Type B pancreatic cell (in vitro differentiated cells): ENCODE data around the gene SPTLC1. TPM values are rescaled to one million over a fixed set of nuclear protein-coding genes. Genes with fewer than 3 reads are reported as not detected.
"Not testable (repeated sequence)": the region's sequence is repeated elsewhere in the genome, so short reads cannot be mapped to it uniquely, and the experiment has no call there.

Source experiments
- DNase-seq: peaks from one replicate; pipeline ENCODE4 v3.0.0; 2021; ENCODE audit warnings: mixed read lengths; ENCODE audit not compliant: unreplicated experiment; ENCODE audit errors: extremely low spot score
- H3K27ac Mint-ChIP-seq: 2 replicates; pipeline ENCODE4 v1.8.0; 2021; ENCODE audit warnings: mild to moderate bottlenecking, mixed read lengths
- H3K27me3 Mint-ChIP-seq: 2 replicates; pipeline ENCODE4 v1.8.0; 2021; ENCODE audit warnings: mixed read lengths
- H3K36me3 Mint-ChIP-seq: 2 replicates; pipeline ENCODE4 v1.8.0; 2021; ENCODE audit warnings: mixed read lengths
- H3K4me1 Mint-ChIP-seq: one replicate; pipeline ENCODE4 v1.8.0; 2021; ENCODE audit warnings: mixed read lengths; ENCODE audit not compliant: unreplicated experiment
- H3K4me3 Mint-ChIP-seq: 2 replicates; pipeline ENCODE4 v1.8.0; 2021; ENCODE audit warnings: mild to moderate bottlenecking, mixed read lengths
- H3K9me3 Mint-ChIP-seq: 2 replicates; pipeline ENCODE4 v1.8.0; 2021; ENCODE audit warnings: mixed read lengths
- total RNA-seq: library from RNA; stranded (reverse); gene quantifications from 2 replicates; pipeline ENCODE4 v1.2.1, GENCODE V29; 2021; ENCODE audit warnings: low replicate concordance
- TF ChIP-seq, protein P1 (sequence below): fragments of 200-600 bp; sonication (generic); conservative IDR thresholded peaks from 2 replicates; pipeline ENCODE4 v1.5.0; 2021; ENCODE audit warnings: antibody characterized with exemption, mild to moderate bottlenecking

Gene SPTLC1
- total RNA-seq, 1 donor from 2014 or later, result 66.1 TPM

DNA sequence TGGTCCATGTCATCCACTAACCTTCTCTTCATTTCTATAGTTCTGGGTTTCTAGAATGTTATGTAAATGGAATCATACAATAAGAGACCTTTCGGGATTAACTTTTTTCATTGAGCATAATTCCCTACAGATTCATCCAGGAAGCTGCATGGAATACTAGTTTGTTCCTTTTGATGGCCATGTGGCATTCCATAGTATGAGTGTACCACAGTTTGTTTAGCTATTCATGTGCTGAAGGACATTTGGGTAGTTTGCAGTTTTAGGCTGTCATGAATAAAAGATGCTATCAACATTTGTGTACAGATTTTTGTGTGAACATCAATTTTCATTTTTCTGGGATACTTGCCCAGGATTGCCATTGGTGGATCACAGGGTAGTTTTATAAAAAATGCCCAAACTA, 6.8 kb upstream of the SPTLC1 start:
- Mint-ChIP-seq H3K27me3 (peaks cover 26% of the 10 kb centered on the region), H3K27ac (no peak overlapping the region), H3K4me3 (no peak overlapping the region), H3K36me3 (no peaks in the 10 kb centered on the region), H3K4me1 (no peaks in the 10 kb centered on the region), H3K9me3 (no peaks in the 10 kb centered on the region)
- TF ChIP-seq, protein P1, sequence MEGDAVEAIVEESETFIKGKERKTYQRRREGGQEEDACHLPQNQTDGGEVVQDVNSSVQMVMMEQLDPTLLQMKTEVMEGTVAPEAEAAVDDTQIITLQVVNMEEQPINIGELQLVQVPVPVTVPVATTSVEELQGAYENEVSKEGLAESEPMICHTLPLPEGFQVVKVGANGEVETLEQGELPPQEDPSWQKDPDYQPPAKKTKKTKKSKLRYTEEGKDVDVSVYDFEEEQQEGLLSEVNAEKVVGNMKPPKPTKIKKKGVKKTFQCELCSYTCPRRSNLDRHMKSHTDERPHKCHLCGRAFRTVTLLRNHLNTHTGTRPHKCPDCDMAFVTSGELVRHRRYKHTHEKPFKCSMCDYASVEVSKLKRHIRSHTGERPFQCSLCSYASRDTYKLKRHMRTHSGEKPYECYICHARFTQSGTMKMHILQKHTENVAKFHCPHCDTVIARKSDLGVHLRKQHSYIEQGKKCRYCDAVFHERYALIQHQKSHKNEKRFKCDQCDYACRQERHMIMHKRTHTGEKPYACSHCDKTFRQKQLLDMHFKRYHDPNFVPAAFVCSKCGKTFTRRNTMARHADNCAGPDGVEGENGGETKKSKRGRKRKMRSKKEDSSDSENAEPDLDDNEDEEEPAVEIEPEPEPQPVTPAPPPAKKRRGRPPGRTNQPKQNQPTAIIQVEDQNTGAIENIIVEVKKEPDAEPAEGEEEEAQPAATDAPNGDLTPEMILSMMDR, result no peak
- no peak for DNase-seq

DNA sequence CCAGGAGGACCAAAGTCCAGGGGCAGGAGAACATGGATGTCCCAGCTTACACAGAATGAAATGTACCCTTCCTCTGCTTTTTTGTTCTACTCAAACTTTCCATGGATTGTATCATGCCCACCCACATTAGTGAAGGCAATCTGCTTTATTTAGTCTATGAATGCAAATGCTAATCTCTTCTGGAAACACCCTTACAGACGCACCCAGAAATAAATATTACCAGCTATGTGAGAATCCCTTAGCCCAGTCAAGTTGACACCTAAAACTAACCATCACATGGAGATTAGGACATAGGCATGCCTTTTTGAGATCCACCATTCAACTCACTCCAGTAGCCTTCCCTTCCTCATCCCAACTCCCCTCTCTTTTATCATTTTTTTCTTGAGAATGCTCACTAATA, 6.1 kb upstream of the SPTLC1 start:
- TF ChIP-seq, protein P1, result no peak
- no peaks in the 10 kb centered on the region for H3K4me1 Mint-ChIP-seq
- no peak overlapping the region for H3K4me3 Mint-ChIP-seq
- DNase-seq, result no peak
- H3K9me3 Mint-ChIP-seq, result no peaks in the 10 kb centered on the region
- no peak overlapping the region for H3K27ac Mint-ChIP-seq
- no peaks in the 10 kb centered on the region for H3K36me3 Mint-ChIP-seq
- H3K27me3 Mint-ChIP-seq, result peaks cover 26% of the 10 kb centered on the region

DNA sequence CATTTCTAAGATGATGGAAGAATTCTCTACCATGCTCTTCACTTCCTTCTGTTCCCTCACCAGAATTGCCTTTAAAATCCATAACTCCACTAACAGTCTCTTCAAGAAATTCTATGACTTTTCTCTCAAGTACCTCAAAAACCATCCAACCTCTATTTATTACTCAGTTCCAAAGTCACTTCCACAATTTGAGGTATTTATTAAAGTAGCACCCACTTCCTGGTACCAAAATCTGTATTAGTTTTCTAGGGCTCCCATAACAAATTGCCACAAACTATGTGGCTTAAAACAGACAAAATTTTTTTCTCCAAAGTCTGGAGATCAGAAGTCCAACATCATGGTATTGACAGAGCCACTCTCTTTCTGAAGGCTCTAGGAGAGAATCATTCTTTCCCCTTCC, 4.9 kb upstream of the SPTLC1 start:
- no peaks in the 10 kb centered on the region for H3K9me3 Mint-ChIP-seq
- no peak overlapping the region for H3K27ac Mint-ChIP-seq
- no peaks in the 10 kb centered on the region for H3K36me3 Mint-ChIP-seq

DNA sequence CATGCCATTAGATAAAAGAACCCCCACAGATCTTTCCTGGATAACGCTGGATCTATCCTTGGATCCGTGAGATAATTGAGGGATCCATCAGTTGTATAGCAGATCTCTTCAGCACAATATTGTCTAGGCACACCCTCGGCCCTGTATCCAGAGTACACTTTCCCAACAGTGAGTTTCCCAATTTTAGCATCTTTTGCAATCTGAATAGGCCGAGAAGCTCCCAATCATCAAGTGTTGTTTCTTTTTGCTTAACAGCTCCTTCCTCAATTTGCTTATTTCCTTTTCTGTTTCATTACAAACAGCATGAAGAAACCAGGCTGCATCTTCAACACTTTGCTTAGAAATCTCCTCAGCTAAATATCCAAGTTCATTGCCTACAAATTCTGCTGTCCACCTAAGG, 4.4 kb upstream of the SPTLC1 start:
- no peaks in the 10 kb centered on the region for H3K9me3 Mint-ChIP-seq
- H3K36me3 Mint-ChIP-seq, result no peaks in the 10 kb centered on the region
- no peak overlapping the region for H3K27ac Mint-ChIP-seq
- peaks cover 5% of the 10 kb centered on the region for H3K4me1 Mint-ChIP-seq
- H3K4me3 Mint-ChIP-seq, result no peak overlapping the region
- TF ChIP-seq, protein P1, result no peak
- DNase-seq, result no peak
- peaks cover 26% of the 10 kb centered on the region for H3K27me3 Mint-ChIP-seq

More for the DNA sequence above, 4.9 kb upstream of the SPTLC1 start:
- TF ChIP-seq, protein P1, result no peak
- DNase-seq, result no peak
- Mint-ChIP-seq H3K4me1 (peaks cover 4% of the 10 kb centered on the region), H3K27me3 (peaks cover 26% of the 10 kb centered on the region), H3K4me3 (no peak overlapping the region)

DNA sequence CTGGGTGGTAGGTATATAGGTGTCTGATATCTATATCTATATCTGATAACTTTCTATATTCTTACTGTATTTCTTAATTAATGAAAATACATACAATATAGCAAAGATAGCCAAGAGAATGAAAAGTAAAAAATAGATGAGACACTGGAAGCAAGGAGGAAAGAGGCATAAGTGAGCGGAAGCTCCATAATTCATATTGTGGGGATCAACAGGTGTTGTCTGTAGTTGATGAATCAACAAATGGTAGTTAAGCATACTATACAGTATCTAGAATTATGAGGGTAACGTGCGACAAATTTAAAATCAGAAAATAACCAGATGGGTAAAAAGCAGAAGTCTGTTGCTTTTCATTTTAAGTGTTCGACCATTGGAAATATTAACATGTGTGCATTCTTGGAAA, 7.1 kb downstream of the SPTLC1 start:
- DNase-seq, result no peak
- TF ChIP-seq, protein P1, result no peak
- H3K27ac Mint-ChIP-seq, result no peak overlapping the region
- peaks cover 37% of the 10 kb centered on the region for H3K36me3 Mint-ChIP-seq
- no peak overlapping the region for H3K4me3 Mint-ChIP-seq
- peaks cover 4% of the 10 kb centered on the region for H3K4me1 Mint-ChIP-seq
- H3K27me3 Mint-ChIP-seq, result no peaks in the 10 kb centered on the region
- no peaks in the 10 kb centered on the region for H3K9me3 Mint-ChIP-seq

DNA sequence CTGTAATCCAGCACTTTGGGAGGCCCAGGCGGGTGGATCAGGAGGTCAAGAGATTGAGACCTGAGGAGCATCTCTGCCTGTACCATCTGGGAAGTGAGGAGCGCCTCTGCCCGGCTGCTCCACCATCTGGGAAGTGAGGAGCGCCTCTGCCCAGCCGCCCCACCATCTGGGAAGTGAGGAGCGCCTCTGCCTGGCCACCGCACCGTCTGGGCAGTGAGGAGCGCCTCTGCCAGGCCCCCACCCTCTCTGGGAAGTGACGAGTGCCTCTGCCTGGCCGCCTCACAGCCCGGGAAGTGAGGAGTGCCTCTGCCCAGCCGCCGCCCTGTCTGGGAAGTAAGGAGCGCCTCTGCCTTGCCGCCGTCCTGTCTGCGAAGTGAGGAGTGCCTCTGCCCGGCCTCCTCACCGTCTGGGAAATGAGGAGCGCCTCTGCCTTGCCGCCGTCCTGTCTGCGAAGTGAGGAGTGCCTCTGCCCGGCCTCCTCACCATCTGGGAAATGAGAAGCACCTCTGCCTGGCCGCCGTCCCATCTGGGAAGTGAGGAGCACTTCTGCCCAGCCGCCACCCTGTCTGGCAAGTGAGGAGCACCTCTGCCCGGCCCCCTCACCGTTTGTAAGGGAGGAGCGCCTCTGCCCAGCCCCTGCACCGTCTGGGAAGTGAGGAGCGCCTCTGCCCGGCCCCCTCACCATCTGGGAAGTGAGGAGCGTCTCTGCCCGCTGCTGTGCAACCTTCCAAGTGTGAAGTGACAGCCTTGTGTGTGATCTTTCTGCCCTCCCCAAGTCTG, 9.6 kb downstream of the SPTLC1 start:
- H3K27me3 Mint-ChIP-seq, H3K27ac Mint-ChIP-seq, H3K9me3 Mint-ChIP-seq, H3K4me3 Mint-ChIP-seq, H3K4me1 Mint-ChIP-seq, DNase-seq: not testable (repeated sequence)
- peaks cover 43% of the 10 kb centered on the region for H3K36me3 Mint-ChIP-seq

DNA sequence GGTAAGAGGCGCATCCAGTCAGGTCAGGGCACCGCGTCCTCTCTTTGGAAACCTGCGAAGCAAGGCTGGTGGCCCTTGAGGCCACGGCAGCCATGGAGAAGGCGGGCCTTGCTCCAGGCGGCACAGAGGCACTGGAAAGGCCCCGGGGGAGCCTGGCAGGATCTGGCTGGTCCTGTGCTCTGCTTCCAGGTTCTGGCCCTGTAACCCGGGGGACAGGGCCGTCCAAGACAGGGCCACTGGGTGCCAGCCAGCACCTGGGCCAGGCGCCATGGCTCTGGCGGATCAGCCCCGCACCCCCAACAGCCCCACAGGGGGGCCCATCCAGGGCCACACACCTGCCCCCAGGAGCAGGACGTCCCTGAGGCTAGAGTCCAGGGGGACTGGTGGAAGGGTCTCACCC, 11.6 kb downstream of the SPTLC1 start:
- H3K4me1 Mint-ChIP-seq, H3K27ac Mint-ChIP-seq, H3K4me3 Mint-ChIP-seq, DNase-seq, H3K27me3 Mint-ChIP-seq, H3K9me3 Mint-ChIP-seq: not testable (repeated sequence)
- peaks cover 44% of the 10 kb centered on the region for H3K36me3 Mint-ChIP-seq
